ENCODE measurements around the gene SLC12A7.

GRCh38 chr5:1016476-1016875, 95.4 kb downstream of the SLC12A7 start:
- TF ChIP-seq CTCF (IDR thresholded peaks at IDR 0.05) (no peak), POLR2A (IDR thresholded peaks at IDR 0.05) (no peak)

Measured in thyroid gland (tissue), 4 donors.